Kidney epithelial cell (primary cell): ENCODE results near the gene GTF2IRD1. TPM values are rescaled to one million over a fixed set of nuclear protein-coding genes. Genes with fewer than 3 reads are reported as not detected.
A peak's percentile ranks its signal among the peaks of the same experiment; 100 is the strongest.

Experiments used
- DNase-seq: peaks from one replicate; pipeline ENCODE4 v3.0.0-alpha.2; 2010; ENCODE audit warnings: low read depth
- H3K27me3 ChIP-seq: 2 replicates; pipeline ENCODE4 v1.6.0; 2011; ENCODE audit warnings: low read length; ENCODE audit not compliant: control insufficient read depth, insufficient read depth
- H3K36me3 ChIP-seq: 2 replicates; pipeline ENCODE4 v1.5.1; 2011; ENCODE audit warnings: low read length; ENCODE audit not compliant: control insufficient read depth, insufficient read depth
- H3K4me3 ChIP-seq: 2 replicates; pipeline ENCODE4 v1.5.1; 2011; ENCODE audit warnings: low read depth, mild to moderate bottlenecking, control low read depth, low read length
- CTCF ChIP-seq: IDR thresholded peaks from 2 replicates; pipeline ENCODE4 v1.5.1; 2011; ENCODE audit warnings: mild to moderate bottlenecking, moderate library complexity, low read length, control low read depth, inconsistent platforms; ENCODE audit not compliant: insufficient read depth, poor library complexity, severe bottlenecking
- total RNA-seq: library from RNA; depleted of rRNA; stranded (reverse); fragments of >200 nt; gene quantifications from 2 replicates; pipeline ENCODE4 v1.2.3, GENCODE V29; 2015

The GTF2IRD1 gene
- total RNA-seq, 1 donor from 2014 or later, result 36.8 TPM

GRCh38 chr7:74583630-74584029 is 129.9 kb downstream of the GTF2IRD1 start:
- Histone ChIP-seq H3K4me3 (no peak overlapping the region), H3K36me3 (no peaks in the 10 kb centered on the region), H3K27me3 (no peaks in the 10 kb centered on the region)
- no peak for TF ChIP-seq CTCF
- DNase-seq, result no peak

- H3K4me3 ChIP-seq, result no peak overlapping the region
- TF ChIP-seq CTCF, result no peak
Observed at GRCh38 chr7:74584160-74584954, 130.7 kb downstream of the GTF2IRD1 start.

GRCh38 chr7:74585844-74586243 is 132.1 kb downstream of the GTF2IRD1 start:
- DNase-seq, result no peak
- no peak overlapping the region for H3K4me3 ChIP-seq

More at GRCh38 chr7:74584160-74584954, 130.7 kb downstream of the GTF2IRD1 start:
- DNase-seq, result no peak
- Histone ChIP-seq H3K36me3 (no peaks in the 10 kb centered on the region), H3K27me3 (no peaks in the 10 kb centered on the region)

GRCh38 chr7:74586258-74587175 is 132.8 kb downstream of the GTF2IRD1 start:
- DNase-seq, result no peak
- H3K27me3 ChIP-seq, result no peaks in the 10 kb centered on the region
- H3K4me3 ChIP-seq, result no peak overlapping the region
- peaks cover 2% of the 10 kb centered on the region for H3K36me3 ChIP-seq
- TF ChIP-seq CTCF, result no peak

More at GRCh38 chr7:74585844-74586243, 132.1 kb downstream of the GTF2IRD1 start:
- TF ChIP-seq CTCF, result no peak
- no peaks in the 10 kb centered on the region for H3K27me3 ChIP-seq
- peaks cover 2% of the 10 kb centered on the region for H3K36me3 ChIP-seq

GRCh38 chr7:74587435-74588126 is 133.9 kb downstream of the GTF2IRD1 start:
- TF ChIP-seq CTCF, result no peak
- H3K4me3 ChIP-seq, result no peak overlapping the region
- peaks cover 2% of the 10 kb centered on the region for H3K36me3 ChIP-seq
- DNase-seq, result peak; percentile 93
- no peaks in the 10 kb centered on the region for H3K27me3 ChIP-seq
